ENCODE results near the gene PPWD1.
"Not testable (repeated sequence)": the region's sequence is repeated elsewhere in the genome, so short reads cannot be mapped to it uniquely, and the experiment has no call there.

PPWD1 gene

DNA sequence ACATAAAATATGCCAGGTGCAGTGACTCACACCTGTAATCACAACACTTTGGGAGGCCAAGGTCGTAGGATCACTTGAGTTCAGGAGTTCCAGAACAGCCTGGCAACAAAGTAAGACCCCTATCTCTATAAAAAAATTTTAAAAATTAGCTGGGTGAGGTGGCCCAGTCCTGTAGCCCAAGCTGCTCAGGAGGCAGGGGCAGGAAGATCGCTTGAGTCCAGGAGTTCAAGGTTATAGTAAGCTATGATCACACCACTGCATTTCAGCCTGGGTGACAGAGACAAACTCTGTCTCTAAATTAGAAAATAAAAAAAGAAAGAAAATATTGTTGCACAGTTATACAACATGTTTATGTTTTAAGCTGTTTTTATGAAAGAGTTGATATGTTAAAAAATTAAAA is 6.9 kb upstream of the PPWD1 start:
- Histone ChIP-seq H3K4me1 (ENCODE audit: control insufficient read depth, insufficient read depth, low read length) (no peaks in the 10 kb centered on the region), H3K4me3 (ENCODE audit: low read length) (no peak overlapping the region), H3K36me3 (ENCODE audit: control insufficient read depth, insufficient read depth, low read length) (no peaks in the 10 kb centered on the region; the same call in 1 of the 2 replicates), H3K27ac (ENCODE audit: low read length) (no peak overlapping the region), H3K27me3 (ENCODE audit: control insufficient read depth, insufficient read depth, low read length) (no peaks in the 10 kb centered on the region), H3K9me3 (ENCODE audit: control insufficient read depth, insufficient read depth, low read length) (no peaks in the 10 kb centered on the region)
- DNase-seq (ENCODE audit: low read depth, low spot score), result no peak
- WGBS (ENCODE audit: insufficient coverage, insufficient read length), result no CpG with 5 or more reads among the region's 2 CpGs

DNA sequence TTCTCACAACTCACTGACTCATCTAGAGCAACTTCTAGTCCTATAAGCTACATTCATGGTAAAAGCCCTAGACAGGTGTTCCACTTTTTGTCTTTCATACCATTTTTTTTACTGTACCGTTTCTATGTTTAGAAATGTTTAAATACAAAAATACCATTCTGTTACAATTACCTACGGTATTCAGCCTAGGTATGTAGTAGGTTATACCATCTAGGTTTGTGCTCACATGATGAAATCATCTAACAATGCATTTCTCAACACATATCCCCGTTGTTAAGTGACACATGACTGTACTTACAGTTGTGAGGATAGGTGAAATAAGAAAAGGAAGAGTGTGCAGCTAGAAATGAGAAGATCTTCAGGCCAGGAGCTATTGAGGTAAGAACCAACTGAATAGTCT is 6.4 kb upstream of the PPWD1 start:
- Histone ChIP-seq H3K4me3 (ENCODE audit: low read length) (no peak overlapping the region), H3K27ac (ENCODE audit: low read length) (no peak overlapping the region), H3K9me3 (ENCODE audit: control insufficient read depth, insufficient read depth, low read length) (no peaks in the 10 kb centered on the region), H3K4me1 (ENCODE audit: control insufficient read depth, insufficient read depth, low read length) (no peaks in the 10 kb centered on the region), H3K27me3 (ENCODE audit: control insufficient read depth, insufficient read depth, low read length) (no peaks in the 10 kb centered on the region), H3K36me3 (ENCODE audit: control insufficient read depth, insufficient read depth, low read length) (no peaks in the 10 kb centered on the region; the same call in 1 of the 2 replicates)
- WGBS (ENCODE audit: insufficient coverage, insufficient read length), result no CpG with 5 or more reads among the region's 3 CpGs
- DNase-seq (ENCODE audit: low read depth, low spot score), result no peak

- DNase-seq (ENCODE audit: low read depth, low spot score), result no peak
- no CpG with 5 or more reads among the region's 11 CpGs for WGBS (ENCODE audit: insufficient coverage, insufficient read length)
- Histone ChIP-seq H3K4me1 (ENCODE audit: control insufficient read depth, insufficient read depth, low read length) (no peaks in the 10 kb centered on the region), H3K27ac (ENCODE audit: low read length) (no peak overlapping the region), H3K4me3 (ENCODE audit: low read length) (peak overlapping the region; percentile 84; the same call in 1 of the 2 replicates), H3K27me3 (ENCODE audit: control insufficient read depth, insufficient read depth, low read length) (no peaks in the 10 kb centered on the region), H3K36me3 (ENCODE audit: control insufficient read depth, insufficient read depth, low read length) (no peaks in the 10 kb centered on the region), H3K9me3 (ENCODE audit: control insufficient read depth, insufficient read depth, low read length) (no peaks in the 10 kb centered on the region)
Measured at GRCh38 chr5:65563777-65564176, 681 bp downstream of the PPWD1 start.

DNA sequence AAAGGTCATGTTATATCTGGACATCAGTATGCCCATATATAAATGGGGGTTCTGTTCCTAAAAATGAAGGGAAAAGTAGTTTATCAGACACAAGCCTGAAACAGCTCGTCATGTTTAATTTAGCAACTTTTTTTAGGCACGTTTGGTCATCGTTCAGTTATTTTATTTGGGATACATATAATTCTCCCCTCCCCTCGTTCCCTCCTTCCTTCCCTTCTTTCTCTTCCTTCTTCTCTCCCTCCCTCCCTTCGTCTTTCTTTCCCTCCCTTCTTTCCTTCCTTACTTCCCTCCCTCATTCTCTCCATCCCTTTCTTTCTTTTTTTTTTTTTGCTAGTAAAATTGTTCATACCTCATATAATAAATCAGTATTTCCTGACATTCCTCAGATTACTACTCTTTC is 3.4 kb downstream of the PPWD1 start:
- Histone ChIP-seq H3K4me3 (ENCODE audit: low read length) (no peak overlapping the region), H3K27ac (ENCODE audit: low read length) (no peak overlapping the region), H3K27me3 (ENCODE audit: control insufficient read depth, insufficient read depth, low read length) (no peaks in the 10 kb centered on the region), H3K4me1 (ENCODE audit: control insufficient read depth, insufficient read depth, low read length) (no peaks in the 10 kb centered on the region), H3K36me3 (ENCODE audit: control insufficient read depth, insufficient read depth, low read length) (no peaks in the 10 kb centered on the region; the same call in 1 of the 2 replicates), H3K9me3 (ENCODE audit: control insufficient read depth, insufficient read depth, low read length) (no peaks in the 10 kb centered on the region)
- DNase-seq (ENCODE audit: low read depth, low spot score), result no peak
- 93% methylated on average over 2 of the region's 5 CpGs for WGBS (ENCODE audit: insufficient coverage, insufficient read length)

DNA sequence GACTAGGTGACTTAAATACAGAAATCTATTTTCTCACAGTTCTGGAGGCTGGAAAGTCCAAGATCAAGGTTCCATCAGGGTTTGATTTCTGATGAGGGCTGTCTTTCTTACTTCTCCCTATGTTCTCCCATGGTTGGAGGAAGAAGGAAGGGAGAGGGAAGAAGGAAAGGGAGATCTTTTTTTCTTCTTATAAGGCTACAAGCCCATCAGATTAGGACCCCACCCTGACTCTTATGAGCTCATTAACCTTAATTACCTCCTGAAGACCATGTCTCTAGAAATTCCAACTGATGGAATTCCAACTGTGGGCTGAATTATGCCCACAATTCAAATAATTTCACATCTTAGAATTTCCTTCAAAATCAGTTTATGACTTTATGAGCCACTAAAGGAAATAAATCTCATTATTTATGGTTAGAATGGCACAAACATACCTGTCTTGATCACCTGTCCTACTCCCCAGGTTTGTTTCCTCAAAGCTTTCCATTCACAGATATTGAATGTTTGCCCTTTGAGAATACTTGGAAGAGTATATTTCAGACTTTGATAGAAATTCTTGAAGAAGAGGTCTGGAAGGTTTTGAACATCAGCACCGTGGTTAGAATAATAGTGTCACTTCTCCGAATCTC is 7.6 kb downstream of the PPWD1 start:
- no peak for DNase-seq (ENCODE audit: low read depth, low spot score)
- Histone ChIP-seq H3K36me3 (ENCODE audit: control insufficient read depth, insufficient read depth, low read length) (no peaks in the 10 kb centered on the region; the same call in 1 of the 2 replicates), H3K4me1 (ENCODE audit: control insufficient read depth, insufficient read depth, low read length) (no peaks in the 10 kb centered on the region), H3K4me3 (ENCODE audit: low read length) (no peak overlapping the region), H3K9me3 (ENCODE audit: control insufficient read depth, insufficient read depth, low read length) (no peaks in the 10 kb centered on the region), H3K27me3 (ENCODE audit: control insufficient read depth, insufficient read depth, low read length) (no peaks in the 10 kb centered on the region), H3K27ac (ENCODE audit: low read length) (no peak overlapping the region)
- WGBS (ENCODE audit: insufficient coverage, insufficient read length), result no CpG with 5 or more reads among the region's 2 CpGs

DNA sequence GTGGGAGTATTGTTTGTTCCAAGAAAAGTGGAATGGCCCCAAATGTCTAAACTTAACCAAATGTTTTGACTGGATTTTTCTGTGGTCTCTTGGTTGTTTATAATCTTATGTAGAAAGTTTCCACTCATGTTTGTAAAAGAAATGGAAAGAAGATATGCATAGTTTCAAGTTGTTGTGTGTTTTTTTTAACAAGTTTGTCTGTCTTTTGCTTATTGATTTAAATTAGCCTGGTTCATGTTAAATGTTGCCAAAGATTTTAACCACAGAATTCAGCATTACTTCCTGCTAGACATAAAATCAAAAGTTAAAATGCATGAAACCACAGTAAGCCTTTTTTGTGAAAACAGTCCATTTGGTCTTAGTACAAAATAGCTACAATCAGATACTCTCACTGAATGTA is 14.0 kb downstream of the PPWD1 start:
- no peak for DNase-seq (ENCODE audit: low read depth, low spot score)

GRCh38 chr5:65588694-65589093 is 25.6 kb downstream of the PPWD1 start:
- Histone ChIP-seq H3K9me3 (ENCODE audit: control insufficient read depth, insufficient read depth, low read length) (no peaks in the 10 kb centered on the region), H3K4me1 (ENCODE audit: control insufficient read depth, insufficient read depth, low read length) (no peaks in the 10 kb centered on the region), H3K27ac (ENCODE audit: low read length) (no peak overlapping the region), H3K27me3 (ENCODE audit: control insufficient read depth, insufficient read depth, low read length) (no peaks in the 10 kb centered on the region), H3K4me3 (ENCODE audit: low read length) (no peak overlapping the region), H3K36me3 (ENCODE audit: control insufficient read depth, insufficient read depth, low read length) (no peaks in the 10 kb centered on the region; the same call in 1 of the 2 replicates)
- WGBS (ENCODE audit: insufficient coverage, insufficient read length), result no CpG with 5 or more reads among the region's 2 CpGs
- DNase-seq (ENCODE audit: low read depth, low spot score), result no peak

More for the DNA sequence above, 14.0 kb downstream of the PPWD1 start:
- peaks cover 3% of the 10 kb centered on the region; the same call in 1 of the 2 replicates for H3K36me3 ChIP-seq (ENCODE audit: control insufficient read depth, insufficient read depth, low read length)
- H3K4me3 ChIP-seq (ENCODE audit: low read length), result no peak overlapping the region
- H3K4me1 ChIP-seq (ENCODE audit: control insufficient read depth, insufficient read depth, low read length), result no peaks in the 10 kb centered on the region
- no peaks in the 10 kb centered on the region for H3K9me3 ChIP-seq (ENCODE audit: control insufficient read depth, insufficient read depth, low read length)
- no peak overlapping the region for H3K27ac ChIP-seq (ENCODE audit: low read length)
- H3K27me3 ChIP-seq (ENCODE audit: control insufficient read depth, insufficient read depth, low read length), result no peaks in the 10 kb centered on the region

- H3K9me3 ChIP-seq (ENCODE audit: control insufficient read depth, insufficient read depth, low read length); DNase-seq (ENCODE audit: low read depth, low spot score); H3K27ac ChIP-seq (ENCODE audit: low read length); H3K4me3 ChIP-seq (ENCODE audit: low read length); H3K36me3 ChIP-seq (ENCODE audit: control insufficient read depth, insufficient read depth, low read length); H3K4me1 ChIP-seq (ENCODE audit: control insufficient read depth, insufficient read depth, low read length); H3K27me3 ChIP-seq (ENCODE audit: control insufficient read depth, insufficient read depth, low read length): not testable (repeated sequence)
- no CpG with 5 or more reads among the region's 1 CpG for WGBS (ENCODE audit: insufficient coverage, insufficient read length)
Measured at GRCh38 chr5:65601761-65602160, 38.7 kb downstream of the PPWD1 start.

GRCh38 chr5:65611524-65611923 is 48.4 kb downstream of the PPWD1 start:
- no CpG with 5 or more reads among the region's 3 CpGs for WGBS (ENCODE audit: insufficient coverage, insufficient read length)
- H3K4me1 ChIP-seq (ENCODE audit: control insufficient read depth, insufficient read depth, low read length), result no peaks in the 10 kb centered on the region
- no peak for DNase-seq (ENCODE audit: low read depth, low spot score)
- no peaks in the 10 kb centered on the region for H3K9me3 ChIP-seq (ENCODE audit: control insufficient read depth, insufficient read depth, low read length)
- H3K4me3 ChIP-seq (ENCODE audit: low read length), result no peak overlapping the region
- no peaks in the 10 kb centered on the region; the same call in 1 of the 2 replicates for H3K36me3 ChIP-seq (ENCODE audit: control insufficient read depth, insufficient read depth, low read length)
- H3K27ac ChIP-seq (ENCODE audit: low read length), result no peak overlapping the region
- no peaks in the 10 kb centered on the region for H3K27me3 ChIP-seq (ENCODE audit: control insufficient read depth, insufficient read depth, low read length)

DNA sequence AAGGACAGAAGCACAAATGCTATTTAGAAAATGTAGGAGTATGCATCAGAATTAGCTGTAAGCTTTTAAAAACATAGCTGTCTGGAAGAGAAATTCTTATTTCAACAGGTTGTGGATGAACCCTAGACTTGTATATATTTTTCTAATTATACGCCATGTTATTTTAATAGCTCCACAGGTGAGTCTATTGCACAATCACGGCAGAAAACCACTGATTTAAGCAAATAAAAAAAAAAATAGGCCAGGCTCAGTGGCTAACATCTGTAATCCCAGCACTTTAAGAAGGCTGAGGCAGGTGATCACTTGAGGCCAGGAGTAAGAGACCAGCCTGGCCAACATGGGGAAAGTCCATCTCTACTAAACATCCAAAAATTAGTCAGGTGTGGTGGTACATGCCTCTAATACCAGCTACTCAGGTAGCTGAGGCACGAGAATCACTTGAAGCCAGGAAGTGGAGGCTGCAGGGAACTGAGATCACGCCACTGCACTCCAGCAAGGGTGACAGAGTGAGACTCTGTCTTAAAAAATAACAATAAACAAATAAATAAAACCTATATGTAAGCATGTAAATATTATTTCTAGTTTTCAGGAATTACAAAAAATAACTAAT is 49.3 kb downstream of the PPWD1 start:
- H3K27me3 ChIP-seq (ENCODE audit: control insufficient read depth, insufficient read depth, low read length), result no peaks in the 10 kb centered on the region
- H3K27ac ChIP-seq (ENCODE audit: low read length), result no peak overlapping the region
- no peak overlapping the region for H3K4me3 ChIP-seq (ENCODE audit: low read length)
- no peaks in the 10 kb centered on the region; the same call in 1 of the 2 replicates for H3K36me3 ChIP-seq (ENCODE audit: control insufficient read depth, insufficient read depth, low read length)
- no peak for DNase-seq (ENCODE audit: low read depth, low spot score)
- no peaks in the 10 kb centered on the region for H3K4me1 ChIP-seq (ENCODE audit: control insufficient read depth, insufficient read depth, low read length)
- no peaks in the 10 kb centered on the region for H3K9me3 ChIP-seq (ENCODE audit: control insufficient read depth, insufficient read depth, low read length)
- WGBS (ENCODE audit: insufficient coverage, insufficient read length), result no CpG with 5 or more reads among the region's 4 CpGs

- Histone ChIP-seq H3K4me3 (ENCODE audit: low read length) (no peak overlapping the region), H3K27ac (ENCODE audit: low read length) (no peak overlapping the region), H3K27me3 (ENCODE audit: control insufficient read depth, insufficient read depth, low read length) (no peaks in the 10 kb centered on the region), H3K4me1 (ENCODE audit: control insufficient read depth, insufficient read depth, low read length) (no peaks in the 10 kb centered on the region), H3K36me3 (ENCODE audit: control insufficient read depth, insufficient read depth, low read length) (no peaks in the 10 kb centered on the region), H3K9me3 (ENCODE audit: control insufficient read depth, insufficient read depth, low read length) (no peaks in the 10 kb centered on the region)
- WGBS (ENCODE audit: insufficient coverage, insufficient read length), result no CpG with 5 or more reads among the region's 4 CpGs
- no peak for DNase-seq (ENCODE audit: low read depth, low spot score)
Measured at GRCh38 chr5:65620021-65620420, 56.9 kb downstream of the PPWD1 start.
